ENCODE data around the gene CYP21A2.
"Not testable (repeated sequence)": the region's sequence is repeated elsewhere in the genome, so short reads cannot be mapped to it uniquely, and the experiment has no call there.

DNA sequence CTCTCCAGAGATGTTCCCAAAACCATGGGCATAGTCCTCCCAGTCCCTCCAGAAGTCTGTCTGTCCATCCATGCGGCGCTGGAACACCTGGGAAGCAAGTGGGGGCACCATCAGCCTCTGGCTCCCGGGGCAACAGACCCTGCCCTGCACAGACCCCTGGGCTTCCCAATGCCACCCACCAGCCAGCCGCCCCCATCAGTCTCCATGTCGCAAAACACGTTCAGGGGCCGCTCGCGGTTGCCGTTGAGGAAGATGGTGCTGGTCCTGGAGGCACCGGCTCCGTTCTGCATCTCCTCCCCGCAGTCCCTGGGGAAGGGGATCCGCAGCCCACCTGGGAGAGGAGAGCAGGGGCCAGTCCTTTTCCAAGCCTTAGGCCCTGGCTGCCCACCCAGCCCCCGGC lies 4.1 kb downstream of the CYP21A2 start:
- TF ChIP-seq, protein P1, sequence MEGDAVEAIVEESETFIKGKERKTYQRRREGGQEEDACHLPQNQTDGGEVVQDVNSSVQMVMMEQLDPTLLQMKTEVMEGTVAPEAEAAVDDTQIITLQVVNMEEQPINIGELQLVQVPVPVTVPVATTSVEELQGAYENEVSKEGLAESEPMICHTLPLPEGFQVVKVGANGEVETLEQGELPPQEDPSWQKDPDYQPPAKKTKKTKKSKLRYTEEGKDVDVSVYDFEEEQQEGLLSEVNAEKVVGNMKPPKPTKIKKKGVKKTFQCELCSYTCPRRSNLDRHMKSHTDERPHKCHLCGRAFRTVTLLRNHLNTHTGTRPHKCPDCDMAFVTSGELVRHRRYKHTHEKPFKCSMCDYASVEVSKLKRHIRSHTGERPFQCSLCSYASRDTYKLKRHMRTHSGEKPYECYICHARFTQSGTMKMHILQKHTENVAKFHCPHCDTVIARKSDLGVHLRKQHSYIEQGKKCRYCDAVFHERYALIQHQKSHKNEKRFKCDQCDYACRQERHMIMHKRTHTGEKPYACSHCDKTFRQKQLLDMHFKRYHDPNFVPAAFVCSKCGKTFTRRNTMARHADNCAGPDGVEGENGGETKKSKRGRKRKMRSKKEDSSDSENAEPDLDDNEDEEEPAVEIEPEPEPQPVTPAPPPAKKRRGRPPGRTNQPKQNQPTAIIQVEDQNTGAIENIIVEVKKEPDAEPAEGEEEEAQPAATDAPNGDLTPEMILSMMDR (IDR thresholded peaks at IDR 0.05) = not testable (repeated sequence)
- not testable (repeated sequence) for TF ChIP-seq POLR2A (IDR thresholded peaks at IDR 0.05)
